Measurements from ENCODE around the gene TSHR. TPM values are rescaled to one million over a fixed set of nuclear protein-coding genes. Genes with fewer than 3 reads are reported as not detected.

The TSHR gene
- total RNA-seq, 1 experiment from 2014 or later = not detected

DNA sequence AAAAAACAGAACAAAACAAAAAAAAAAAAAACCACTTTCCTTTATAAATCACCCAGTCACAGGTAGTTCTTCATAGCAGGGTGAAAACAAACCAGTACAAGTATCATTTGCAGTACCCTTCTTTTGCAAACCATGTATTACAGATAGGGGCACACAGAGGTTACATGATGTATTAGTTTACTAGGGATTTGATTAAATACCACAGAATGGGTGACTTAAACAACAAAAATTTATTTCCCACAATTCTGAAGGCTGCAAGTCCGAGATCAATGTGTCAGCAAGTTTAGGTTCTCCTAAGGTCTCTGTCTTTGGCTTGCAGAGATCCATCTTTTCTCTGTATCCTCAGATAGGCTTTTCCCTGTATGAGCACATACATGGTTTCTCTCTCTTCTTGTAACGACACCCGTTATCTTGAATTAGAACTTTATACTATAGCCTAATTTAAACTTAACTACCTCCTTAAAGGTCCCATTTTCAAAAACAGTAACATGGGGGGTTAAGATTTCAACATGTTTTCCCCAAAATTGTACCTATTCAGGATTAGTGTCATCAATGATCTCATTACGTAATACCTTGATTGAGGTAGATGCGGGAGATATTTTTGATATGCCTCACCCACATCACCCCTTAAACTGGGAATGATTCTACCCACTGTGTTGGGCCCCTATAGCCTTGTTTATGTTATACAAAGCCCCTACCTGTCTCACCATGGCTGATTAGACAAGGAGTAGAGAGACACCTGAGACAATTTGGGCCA lies 10.4 kb upstream of the TSHR start:
- Histone ChIP-seq H3F3A (ENCODE audit: low read length, unreplicated experiment) (no peaks in the 10 kb centered on the region), H3K4me3 (ENCODE audit: low read length) (no peak overlapping the region), H4K20me1 (ENCODE audit: low read length) (no peaks in the 10 kb centered on the region), H3K4me2 (ENCODE audit: low read length) (no peak overlapping the region), H3K36me3 (ENCODE audit: low read depth, low read length) (no peaks in the 10 kb centered on the region), H3K9me2 (replicated peaks; ENCODE audit: low read length) (no peaks in the 10 kb centered on the region), H3K79me2 (ENCODE audit: low read length) (peaks cover 12% of the 10 kb centered on the region), H3K27me3 (ENCODE audit: low read length) (peaks cover 14% of the 10 kb centered on the region; the same call in 1 of the 2 replicates), H3K9ac (ENCODE audit: low read length) (no peak overlapping the region), H3K4me1 (ENCODE audit: insufficient read depth, low read length) (peaks cover 21% of the 10 kb centered on the region), H2AFZ (ENCODE audit: low read length) (no peak overlapping the region), H3K27ac (ENCODE audit: low read length) (no peak overlapping the region), H3K9me3 (ENCODE audit: low read length) (no peaks in the 10 kb centered on the region)
- no peak for ATAC-seq
- no peak for DNase-seq
- intact Hi-C loops (cut with micrococcal nuclease) = loop anchor here (5.0 kb wide), 1 partner anchor 262 kb away; no protein-coding TSS in a partner anchor
- ChIA-PET POLR2A (ENCODE audit: unreplicated experiment) (no interaction called here), CTCF (no interaction called here)
- TF ChIP-seq EZH2 (IDR thresholded peaks at IDR 0.05; ENCODE audit: low read length, unreplicated experiment) (no peak), EZH2phosphoT487 (IDR thresholded peaks at IDR 0.05; ENCODE audit: borderline replicate concordance, low read length) (no peak)
- TF ChIP-seq, protein P1, sequence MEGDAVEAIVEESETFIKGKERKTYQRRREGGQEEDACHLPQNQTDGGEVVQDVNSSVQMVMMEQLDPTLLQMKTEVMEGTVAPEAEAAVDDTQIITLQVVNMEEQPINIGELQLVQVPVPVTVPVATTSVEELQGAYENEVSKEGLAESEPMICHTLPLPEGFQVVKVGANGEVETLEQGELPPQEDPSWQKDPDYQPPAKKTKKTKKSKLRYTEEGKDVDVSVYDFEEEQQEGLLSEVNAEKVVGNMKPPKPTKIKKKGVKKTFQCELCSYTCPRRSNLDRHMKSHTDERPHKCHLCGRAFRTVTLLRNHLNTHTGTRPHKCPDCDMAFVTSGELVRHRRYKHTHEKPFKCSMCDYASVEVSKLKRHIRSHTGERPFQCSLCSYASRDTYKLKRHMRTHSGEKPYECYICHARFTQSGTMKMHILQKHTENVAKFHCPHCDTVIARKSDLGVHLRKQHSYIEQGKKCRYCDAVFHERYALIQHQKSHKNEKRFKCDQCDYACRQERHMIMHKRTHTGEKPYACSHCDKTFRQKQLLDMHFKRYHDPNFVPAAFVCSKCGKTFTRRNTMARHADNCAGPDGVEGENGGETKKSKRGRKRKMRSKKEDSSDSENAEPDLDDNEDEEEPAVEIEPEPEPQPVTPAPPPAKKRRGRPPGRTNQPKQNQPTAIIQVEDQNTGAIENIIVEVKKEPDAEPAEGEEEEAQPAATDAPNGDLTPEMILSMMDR (conservative IDR thresholded peaks at IDR 0.05; ENCODE audit: low read depth, low read length) = no peak
- no TSS peak for BruUV-seq (replicated peaks)

DNA sequence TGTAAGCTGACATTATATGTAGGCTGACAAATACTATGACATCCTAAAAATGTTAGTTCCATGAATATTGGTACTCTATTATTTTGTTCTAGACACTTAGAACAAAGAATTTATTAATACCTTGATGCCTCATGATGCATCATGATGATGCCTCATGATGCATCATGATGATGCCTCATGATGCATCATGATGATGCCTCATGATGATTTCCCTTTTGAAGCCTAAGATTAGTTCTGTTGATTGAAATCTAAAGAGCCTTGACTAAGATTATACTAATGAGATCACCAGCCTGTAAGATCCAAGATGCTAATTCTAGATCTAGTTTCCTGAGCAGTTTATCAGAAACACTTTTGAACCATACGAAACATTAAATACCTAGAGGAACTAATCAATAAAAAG lies 9.2 kb upstream of the TSHR start:
- no peak for TF ChIP-seq EZH2phosphoT487 (IDR thresholded peaks at IDR 0.05; ENCODE audit: borderline replicate concordance, low read length)
- no peak for TF ChIP-seq EZH2 (IDR thresholded peaks at IDR 0.05; ENCODE audit: low read length, unreplicated experiment)
- TF ChIP-seq, protein P1 (conservative IDR thresholded peaks at IDR 0.05; ENCODE audit: low read depth, low read length) = no peak
- no peaks in the 10 kb centered on the region for H3K36me3 ChIP-seq (ENCODE audit: low read depth, low read length)
- H3K79me2 ChIP-seq (ENCODE audit: low read length) = peaks cover under 1% of the 10 kb centered on the region; the same call in 1 of the 2 replicates
- no peaks in the 10 kb centered on the region for H4K20me1 ChIP-seq (ENCODE audit: low read length)
- no peak overlapping the region for H2AFZ ChIP-seq (ENCODE audit: low read length)
- POLR2A ChIA-PET (ENCODE audit: unreplicated experiment) = no interaction called here
- no peak overlapping the region for H3K4me2 ChIP-seq (ENCODE audit: low read length)
- no peak overlapping the region for H3K4me3 ChIP-seq (ENCODE audit: low read length)
- no peaks in the 10 kb centered on the region for H3K9me2 ChIP-seq (replicated peaks; ENCODE audit: low read length)
- CTCF ChIA-PET = no interaction called here
- BruUV-seq (replicated peaks) = no TSS peak
- ATAC-seq = no peak
- H3K9ac ChIP-seq (ENCODE audit: low read length) = no peak overlapping the region
- intact Hi-C loops (cut with micrococcal nuclease) = no loop called here
- H3K9me3 ChIP-seq (ENCODE audit: low read length) = no peaks in the 10 kb centered on the region
- H3F3A ChIP-seq (ENCODE audit: low read length, unreplicated experiment) = no peaks in the 10 kb centered on the region
- H3K27me3 ChIP-seq (ENCODE audit: low read length) = peaks cover 24% of the 10 kb centered on the region; the same call in 1 of the 2 replicates
- H3K27ac ChIP-seq (ENCODE audit: low read length) = no peak overlapping the region
- H3K4me1 ChIP-seq (ENCODE audit: insufficient read depth, low read length) = peaks cover 12% of the 10 kb centered on the region
- DNase-seq = peak; percentile 26

DNA sequence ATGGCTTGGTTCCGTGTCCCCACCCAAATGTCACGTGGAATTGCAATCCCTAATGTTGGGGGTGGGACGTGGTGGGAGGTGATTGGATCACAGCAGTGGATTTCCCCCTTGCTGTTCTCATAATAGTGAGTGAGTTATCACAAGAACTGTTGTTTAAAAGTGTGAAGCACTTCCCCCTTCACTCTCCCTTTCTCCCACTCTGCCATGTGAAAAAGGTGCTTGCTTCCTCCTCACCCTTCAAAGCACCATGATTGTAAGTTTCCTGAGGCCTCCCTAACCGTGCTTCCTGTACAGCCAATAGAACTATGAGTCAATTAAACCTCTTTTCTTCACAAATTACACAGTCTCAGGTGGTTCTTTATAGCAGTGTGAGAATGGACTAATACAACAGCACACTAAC lies 8.6 kb upstream of the TSHR start:
- no peaks in the 10 kb centered on the region for H4K20me1 ChIP-seq (ENCODE audit: low read length)
- no peaks in the 10 kb centered on the region for H3F3A ChIP-seq (ENCODE audit: low read length, unreplicated experiment)
- ATAC-seq (no peak), DNase-seq (no peak)
- no peak overlapping the region for H3K27ac ChIP-seq (ENCODE audit: low read length)
- no peaks in the 10 kb centered on the region for H3K79me2 ChIP-seq (ENCODE audit: low read length)
- H3K4me1 ChIP-seq (ENCODE audit: insufficient read depth, low read length) = peaks cover 11% of the 10 kb centered on the region
- no peak overlapping the region for H3K4me2 ChIP-seq (ENCODE audit: low read length)
- ChIA-PET POLR2A (ENCODE audit: unreplicated experiment) (no interaction called here), CTCF (no interaction called here)
- H2AFZ ChIP-seq (ENCODE audit: low read length) = no peak overlapping the region
- no peak overlapping the region for H3K4me3 ChIP-seq (ENCODE audit: low read length)
- no peaks in the 10 kb centered on the region for H3K36me3 ChIP-seq (ENCODE audit: low read depth, low read length)
- TF ChIP-seq, protein P1 (conservative IDR thresholded peaks at IDR 0.05; ENCODE audit: low read depth, low read length) = no peak
- no TSS peak for BruUV-seq (replicated peaks)
- H3K9me3 ChIP-seq (ENCODE audit: low read length) = no peaks in the 10 kb centered on the region
- H3K27me3 ChIP-seq (ENCODE audit: low read length) = peaks cover 27% of the 10 kb centered on the region; the same call in 1 of the 2 replicates
- H3K9me2 ChIP-seq (replicated peaks; ENCODE audit: low read length) = no peaks in the 10 kb centered on the region
- intact Hi-C loops (cut with micrococcal nuclease) = no loop called here
- no peak overlapping the region for H3K9ac ChIP-seq (ENCODE audit: low read length)
